Adipocyte (in vitro differentiated cells): ENCODE measurements around the gene MAMDC2.
A peak's percentile ranks its signal among the peaks of the same experiment; 100 is the strongest.

Source experiments
- DNase-seq: peaks from one replicate; pipeline ENCODE4 v3.0.0-alpha.2; 2015; ENCODE audit warnings: low read depth
- H3K27me3 ChIP-seq: replicated peaks from 2 replicates; pipeline ENCODE4 v1.7.0; 2013; ENCODE audit warnings: mild to moderate bottlenecking, low read length, moderate library complexity; ENCODE audit not compliant: control insufficient read depth, insufficient read depth
- H3K36me3 ChIP-seq: 2 replicates; pipeline ENCODE4 v1.7.0; 2013; ENCODE audit warnings: low read length, mild to moderate bottlenecking, moderate library complexity; ENCODE audit not compliant: control insufficient read depth, insufficient read depth, severe bottlenecking
- H3K4me1 ChIP-seq: 2 replicates; pipeline ENCODE4 v1.7.0; 2013; ENCODE audit warnings: mild to moderate bottlenecking, low read length, moderate library complexity; ENCODE audit not compliant: control insufficient read depth, insufficient read depth
- H3K4me3 ChIP-seq: 2 replicates; pipeline ENCODE4 v1.7.0; 2013; ENCODE audit warnings: mild to moderate bottlenecking, low read length, moderate library complexity
- H3K9ac ChIP-seq: 2 replicates; pipeline ENCODE4 v1.7.0; 2013; ENCODE audit warnings: mild to moderate bottlenecking, low read length, moderate library complexity
- H3K9me3 ChIP-seq: 2 replicates; pipeline ENCODE4 v1.7.0; 2013; ENCODE audit warnings: mild to moderate bottlenecking, low read length, moderate library complexity; ENCODE audit not compliant: control insufficient read depth

MAMDC2 gene

GRCh38 chr9:70110194-70111041 is 66.8 kb downstream of the MAMDC2 start:
- Histone ChIP-seq H3K9ac (no peak overlapping the region), H3K27me3 (no peaks in the 10 kb centered on the region), H3K9me3 (no peaks in the 10 kb centered on the region), H3K4me3 (no peak overlapping the region), H3K4me1 (peaks cover 6% of the 10 kb centered on the region), H3K36me3 (peaks cover 4% of the 10 kb centered on the region)
- DNase-seq: no peak

- Histone ChIP-seq H3K4me1 (peaks cover 6% of the 10 kb centered on the region), H3K27me3 (no peaks in the 10 kb centered on the region), H3K36me3 (peaks cover 4% of the 10 kb centered on the region), H3K4me3 (no peak overlapping the region), H3K9me3 (no peaks in the 10 kb centered on the region), H3K9ac (no peak overlapping the region)
- DNase-seq: peak; percentile 91
Observed at GRCh38 chr9:70111042-70111602, 67.5 kb downstream of the MAMDC2 start.

GRCh38 chr9:70111641-70112236 is 68.1 kb downstream of the MAMDC2 start:
- H3K4me3 ChIP-seq: no peak overlapping the region
- H3K9me3 ChIP-seq: no peaks in the 10 kb centered on the region
- peaks cover 6% of the 10 kb centered on the region for H3K4me1 ChIP-seq
- H3K36me3 ChIP-seq: peaks cover 4% of the 10 kb centered on the region
- no peak for DNase-seq
- H3K27me3 ChIP-seq: no peaks in the 10 kb centered on the region
- H3K9ac ChIP-seq: no peak overlapping the region

GRCh38 chr9:70112981-70113380 is 69.3 kb downstream of the MAMDC2 start:
- H3K4me3 ChIP-seq: no peak overlapping the region

GRCh38 chr9:70113403-70114022 is 69.9 kb downstream of the MAMDC2 start:
- Histone ChIP-seq H3K4me1 (peaks cover 17% of the 10 kb centered on the region), H3K27me3 (no peaks in the 10 kb centered on the region), H3K9me3 (no peaks in the 10 kb centered on the region), H3K4me3 (no peak overlapping the region), H3K36me3 (peaks cover 4% of the 10 kb centered on the region), H3K9ac (no peak overlapping the region)
- DNase-seq: peak; percentile 82

More at GRCh38 chr9:70112981-70113380, 69.3 kb downstream of the MAMDC2 start:
- H3K9ac ChIP-seq: no peak overlapping the region
- peaks cover 11% of the 10 kb centered on the region for H3K4me1 ChIP-seq
- no peaks in the 10 kb centered on the region for H3K9me3 ChIP-seq
- H3K36me3 ChIP-seq: peaks cover 4% of the 10 kb centered on the region
- no peak for DNase-seq
- no peaks in the 10 kb centered on the region for H3K27me3 ChIP-seq

GRCh38 chr9:70114898-70115297 is 71.2 kb downstream of the MAMDC2 start:
- H3K36me3 ChIP-seq: no peaks in the 10 kb centered on the region
- H3K4me1 ChIP-seq: peaks cover 28% of the 10 kb centered on the region
- no peak for DNase-seq
- no peak overlapping the region for H3K4me3 ChIP-seq
- H3K9ac ChIP-seq: no peak overlapping the region
- H3K27me3 ChIP-seq: no peaks in the 10 kb centered on the region
- no peaks in the 10 kb centered on the region for H3K9me3 ChIP-seq

GRCh38 chr9:70117835-70118319 is 74.2 kb downstream of the MAMDC2 start:
- Histone ChIP-seq H3K9ac (no peak overlapping the region), H3K27me3 (no peaks in the 10 kb centered on the region), H3K9me3 (no peaks in the 10 kb centered on the region), H3K4me1 (peaks cover 52% of the 10 kb centered on the region), H3K36me3 (no peaks in the 10 kb centered on the region), H3K4me3 (peak overlapping the region; percentile 12)
- peak; percentile 30 for DNase-seq

GRCh38 chr9:70119786-70120185 is 76.1 kb downstream of the MAMDC2 start:
- peaks cover 48% of the 10 kb centered on the region for H3K4me1 ChIP-seq
- no peak overlapping the region for H3K9ac ChIP-seq
- H3K36me3 ChIP-seq: no peaks in the 10 kb centered on the region
- no peak overlapping the region for H3K4me3 ChIP-seq
- H3K9me3 ChIP-seq: no peaks in the 10 kb centered on the region
- no peak for DNase-seq
- no peaks in the 10 kb centered on the region for H3K27me3 ChIP-seq

- H3K27me3 ChIP-seq: no peaks in the 10 kb centered on the region
- no peaks in the 10 kb centered on the region for H3K36me3 ChIP-seq
- peaks cover 45% of the 10 kb centered on the region for H3K4me1 ChIP-seq
- no peaks in the 10 kb centered on the region for H3K9me3 ChIP-seq
- no peak overlapping the region for H3K4me3 ChIP-seq
- H3K9ac ChIP-seq: no peak overlapping the region
- peak; percentile 88 for DNase-seq
Observed at GRCh38 chr9:70120834-70121510, 77.3 kb downstream of the MAMDC2 start.

- no peaks in the 10 kb centered on the region for H3K9me3 ChIP-seq
- no peak overlapping the region for H3K9ac ChIP-seq
- H3K4me3 ChIP-seq: no peak overlapping the region
- no peak for DNase-seq
- peaks cover 51% of the 10 kb centered on the region for H3K4me1 ChIP-seq
- no peaks in the 10 kb centered on the region for H3K36me3 ChIP-seq
- H3K27me3 ChIP-seq: no peaks in the 10 kb centered on the region
Observed at GRCh38 chr9:70121818-70122436, 78.3 kb downstream of the MAMDC2 start.
